HG02763 (cell line): ENCODE data around the gene IGF2BP3.
A peak's percentile ranks its signal among the peaks of the same experiment; 100 is the strongest.
"Not testable (repeated sequence)": the region's sequence is repeated elsewhere in the genome, so short reads cannot be mapped to it uniquely, and the experiment has no call there.

ENCODE experiments used
- ATAC-seq: cut with Tn5 transposase; IDR thresholded peaks from one replicate; pipeline ENCODE4 v1.9.1; 2021; ENCODE audit warnings: mild to moderate bottlenecking, moderate library complexity; ENCODE audit not compliant: unreplicated experiment

The IGF2BP3 gene

GRCh38 chr7:23426876-23427275 lies 43.4 kb downstream of the IGF2BP3 start:
- ATAC-seq, result no peak

- no peak for ATAC-seq
Observed at GRCh38 chr7:23422909-23423308, 47.4 kb downstream of the IGF2BP3 start.

GRCh38 chr7:23422384-23422783 lies 47.9 kb downstream of the IGF2BP3 start:
- ATAC-seq, result no peak

- no peak for ATAC-seq
Observed at GRCh38 chr7:23419845-23420244, 50.4 kb downstream of the IGF2BP3 start.

GRCh38 chr7:23419160-23419559 lies 51.1 kb downstream of the IGF2BP3 start:
- ATAC-seq, result no peak

GRCh38 chr7:23418046-23418445 lies 52.2 kb downstream of the IGF2BP3 start:
- ATAC-seq, result no peak

GRCh38 chr7:23415198-23415597 lies 55.1 kb downstream of the IGF2BP3 start:
- no peak for ATAC-seq

- peak; percentile 75 for ATAC-seq
Observed at GRCh38 chr7:23410446-23411183, 59.7 kb downstream of the IGF2BP3 start.

GRCh38 chr7:23406564-23406963 lies 63.7 kb downstream of the IGF2BP3 start:
- not testable (repeated sequence) for ATAC-seq

- ATAC-seq, result no peak
Observed at GRCh38 chr7:23405240-23405618, 65.1 kb downstream of the IGF2BP3 start.

GRCh38 chr7:23404546-23405239 lies 65.6 kb downstream of the IGF2BP3 start:
- no peak for ATAC-seq

- ATAC-seq, result no peak
Observed at GRCh38 chr7:23403970-23404369, 66.3 kb downstream of the IGF2BP3 start.

GRCh38 chr7:23398090-23398489 lies 72.2 kb downstream of the IGF2BP3 start:
- ATAC-seq, result not testable (repeated sequence)

GRCh38 chr7:23397241-23397640 lies 73.0 kb downstream of the IGF2BP3 start:
- no peak for ATAC-seq

GRCh38 chr7:23396222-23397015 lies 73.9 kb downstream of the IGF2BP3 start:
- no peak for ATAC-seq

GRCh38 chr7:23394488-23395171 lies 75.7 kb downstream of the IGF2BP3 start:
- no peak for ATAC-seq

- no peak for ATAC-seq
Observed at GRCh38 chr7:23393636-23394035, 76.7 kb downstream of the IGF2BP3 start.

- ATAC-seq, result no peak
Observed at GRCh38 chr7:23389701-23390100, 80.6 kb downstream of the IGF2BP3 start.

GRCh38 chr7:23387583-23387982 lies 82.7 kb downstream of the IGF2BP3 start:
- ATAC-seq, result no peak

GRCh38 chr7:23385140-23385539 lies 85.2 kb downstream of the IGF2BP3 start:
- no peak for ATAC-seq

- ATAC-seq, result no peak
Observed at GRCh38 chr7:23383225-23383624, 87.1 kb downstream of the IGF2BP3 start.
